GM12878 (cell line): ENCODE results near the gene TRPM5. TPM values are rescaled to one million over a fixed set of nuclear protein-coding genes. Genes with fewer than 3 reads are reported as not detected.

ENCODE experiments used
- ATAC-seq: fragments of 200-7000 bp; cut with Tn5 transposase; 3 replicates; pipeline ENCODE4 v1.9.1; 2020; ENCODE audit warnings: mild to moderate bottlenecking, moderate library complexity
- BruUV-seq: library from RNA; stranded (reverse); fragments of 400-500 nt; replicated peaks from 2 replicates; lab custom pipeline; 2021; lab: Mats Ljungman, UMichigan
- CTCF ChIA-PET: fragments of 300-600 bp; sonication (Branson Sonifier 250); formaldehyde crosslinking; extraction: SDS; loops from one replicate; lab custom pipeline; 2021; ENCODE audit warnings: inconsistent platforms; lab: Yijun Ruan, JAX
- POLR2A ChIA-PET: fragments of 350-600 bp; formaldehyde crosslinking; extraction: SDS; loops from one replicate; lab custom pipeline; 2021; ENCODE audit warnings: inconsistent platforms; lab: Charles Lee
- RAD21 ChIA-PET: fragments of 300-600 bp; sonication (Branson Sonifier 250); formaldehyde crosslinking; loops from one replicate; lab custom pipeline; 2023; ENCODE audit warnings: antibody characterized with exemption; ENCODE audit not compliant: unreplicated experiment; lab: Charles Lee
- SMC1A ChIA-PET: fragments of 300-600 bp; sonication (Branson Sonifier 250); formaldehyde crosslinking; loops from one replicate; lab custom pipeline; 2023; ENCODE audit not compliant: unreplicated experiment, uncharacterized antibody; lab: Charles Lee
- DNase-seq: peaks from one replicate; pipeline ENCODE4 v3.0.0-alpha.2; 2011; ENCODE audit warnings: low read depth, low spot score
- FAIRE-seq: peaks from 3 replicates; lab custom pipeline; 2011; peaks lifted over from hg19 to GRCh38; lab: Jason Lieb, UNC
- H2AFZ ChIP-seq: 2 replicates; pipeline ENCODE4 v1.6.0; 2011; ENCODE audit warnings: low read depth, low read length, control low read depth; ENCODE audit not compliant: control insufficient read depth
- H3K27ac ChIP-seq: 2 replicates; pipeline ENCODE4 v1.5.1; 2011; ENCODE audit warnings: control low read depth; ENCODE audit not compliant: control insufficient read depth, insufficient read depth
- H3K27me3 ChIP-seq, 2 experiments: replicated peaks in 1 of 2; 2 replicates each; pipeline versions ENCODE4 v1.6.0 to v1.6.1; 2011; ENCODE audit warnings: low read length in 1 of 2; ENCODE audit not compliant: control insufficient read depth in 2 of 2, insufficient read depth in 2 of 2
- H3K36me3 ChIP-seq, 2 experiments: 2 replicates each; pipeline ENCODE4 v1.5.1; 2011; ENCODE audit warnings: low read length in 1 of 2; ENCODE audit not compliant: control insufficient read depth in 2 of 2, insufficient read depth in 2 of 2
- H3K4me1 ChIP-seq: 2 replicates; pipeline ENCODE4 v1.6.1; 2011; ENCODE audit warnings: mild to moderate bottlenecking, low read length, moderate library complexity, mixed read lengths; ENCODE audit not compliant: control insufficient read depth, insufficient read depth
- H3K4me2 ChIP-seq: 2 replicates; pipeline ENCODE4 v1.6.0; 2011; ENCODE audit warnings: control low read depth; ENCODE audit not compliant: control insufficient read depth, insufficient read depth
- H3K4me3 ChIP-seq: fragments of 200-600 bp; sonication (generic); 2 replicates; pipeline ENCODE4 v1.5.1; 2016
- H3K79me2 ChIP-seq: 2 replicates; pipeline ENCODE4 v1.6.0; 2011; ENCODE audit warnings: low read length; ENCODE audit not compliant: control insufficient read depth, insufficient read depth
- H3K9ac ChIP-seq: 2 replicates; pipeline ENCODE4 v1.8.0; 2011; ENCODE audit warnings: low read length, control low read depth, mixed read lengths; ENCODE audit not compliant: control insufficient read depth, insufficient read depth
- H3K9me3 ChIP-seq: replicated peaks from 3 replicates; pipeline ENCODE4 v1.5.1; 2011; ENCODE audit warnings: mild to moderate bottlenecking, low read length; ENCODE audit not compliant: control insufficient read depth, insufficient read depth
- H4K20me1 ChIP-seq: 2 replicates; pipeline ENCODE4 v1.6.0; 2011; ENCODE audit not compliant: control insufficient read depth, insufficient read depth
- BCL11A ChIP-seq: IDR thresholded peaks from 2 replicates; pipeline ENCODE4 v1.6.1; 2011; ENCODE audit warnings: low read depth, low read length
- BCL3 ChIP-seq: IDR thresholded peaks from 2 replicates; pipeline ENCODE4 v1.6.1; 2011; ENCODE audit warnings: borderline replicate concordance, low read depth, mild to moderate bottlenecking, moderate library complexity, low read length; ENCODE audit not compliant: insufficient read depth, poor library complexity, severe bottlenecking
- FOXK2 ChIP-seq: fragments of 450-650 bp; IDR thresholded peaks from 2 replicates; pipeline ENCODE4 v1.6.1; 2017; ENCODE audit warnings: mild to moderate bottlenecking, moderate library complexity
- HDAC2 ChIP-seq: fragments of 200-600 bp; sonication (generic); IDR thresholded peaks from 2 replicates; pipeline ENCODE4 v1.6.1; 2017
- NFXL1 ChIP-seq: fragments of 450-650 bp; IDR thresholded peaks from 2 replicates; pipeline ENCODE4 v1.6.1; 2017; ENCODE audit warnings: antibody characterized with exemption, mild to moderate bottlenecking, borderline replicate concordance
- SMAD5 ChIP-seq: IDR thresholded peaks from 2 replicates; pipeline ENCODE4 v1.6.1; 2016; ENCODE audit warnings: antibody characterized with exemption, low read depth
- SP1 ChIP-seq: IDR thresholded peaks from one replicate; pipeline ENCODE4 v1.6.1; 2011; ENCODE audit warnings: low read depth, low read length
- TBL1XR1 ChIP-seq: IDR thresholded peaks from 2 replicates; pipeline ENCODE4 v1.6.1; 2012; ENCODE audit warnings: low read depth, low read length, improper control_type of control experiment
- TCF3 ChIP-seq: IDR thresholded peaks from 2 replicates; pipeline ENCODE4 v1.6.1; 2012; ENCODE audit warnings: low read depth, mild to moderate bottlenecking, low read length, borderline replicate concordance; ENCODE audit not compliant: insufficient read depth
- ZNF217 ChIP-seq: fragments of 450-650 bp; IDR thresholded peaks from 2 replicates; pipeline ENCODE4 v1.6.1; 2017; ENCODE audit warnings: antibody characterized with exemption, mild to moderate bottlenecking
- ZNF274 ChIP-seq: IDR thresholded peaks from one replicate; pipeline ENCODE4 v1.8.0; 2011; ENCODE audit not compliant: insufficient read length, insufficient read depth
- ZNF622 ChIP-seq: fragments of 450-650 bp; IDR thresholded peaks from 2 replicates; pipeline ENCODE4 v1.6.1; 2017; ENCODE audit warnings: mild to moderate bottlenecking, inconsistent platforms
- WGBS: methylation state at CpG from one replicate; pipeline ENCODE4 v1.1.6; 2016; ENCODE audit warnings: low lambda C conversion rate; ENCODE audit not compliant: insufficient replicate concordance, insufficient coverage; ENCODE audit errors: missing lambda C conversion rate; 5-methylcytosine and 5-hydroxymethylcytosine counted together
- in situ Hi-C: fragments of 300-500 bp; cut with MboI; formaldehyde crosslinking; loops from 9 replicates; pipeline ENCODE4 v1.14.3; 2018; ENCODE audit warnings: mixed read lengths
- intact Hi-C: fragments of 100-400 bp; cut with micrococcal nuclease; formaldehyde crosslinking; loops from one replicate; pipeline ENCODE4 v1.14.2; 2022; ENCODE audit not compliant: unreplicated experiment
- polyA plus RNA-seq, 11 experiments: library from polyadenylated mRNA; depleted of rRNA in 4 of 11; unstranded in 6 of 11; stranded (reverse) in 5 of 11; fragments of >200 nt; fragmentation: Nextera tagmentation in 4 of 11; fragmentation: Illumina TruSeq in 1 of 11; extraction: Ambion mirVana in 4 of 11; extraction: Trizol in 1 of 11; gene quantifications; 1 replicate in 1 of 11; 2 replicates in 10 of 11; pipeline versions ENCODE4 v1.2.1 to v1.2.3, GENCODE V29; 2011 to 2016; ENCODE audit warnings: inconsistent platforms in 2 of 11, missing spikeins in 2 of 11, low read depth in 1 of 11
- total RNA-seq, 4 experiments: library from RNA; depleted of rRNA in 3 of 4; stranded (reverse); fragments of >200 nt in 3 of 4; fragmentation: Illumina TruSeq in 1 of 4; extraction: Trizol in 1 of 4; gene quantifications; 2 replicates each; pipeline versions ENCODE4 v1.2.1 to v1.2.3, GENCODE V29; 2013 to 2021
- TF ChIP-seq, protein P1 (sequence below): fragments of 450-650 bp; IDR thresholded peaks from 2 replicates; pipeline ENCODE4 v1.6.1; 2017; ENCODE audit warnings: mild to moderate bottlenecking, low read depth, inconsistent platforms; ENCODE audit not compliant: poor library complexity, severe bottlenecking
- TF ChIP-seq, protein P2 (sequence below): fragments of 450-650 bp; IDR thresholded peaks from 2 replicates; pipeline ENCODE4 v1.6.1; 2017; ENCODE audit warnings: antibody characterized with exemption, mild to moderate bottlenecking, moderate library complexity
- TF ChIP-seq, protein P3 (sequence below), 3 experiments: IDR thresholded peaks in 2 of 3; conservative IDR thresholded peaks in 1 of 3; 2 replicates each; pipeline ENCODE4 v1.5.1; 2011; ENCODE audit warnings: low read depth in 3 of 3, low read length in 3 of 3, mild to moderate bottlenecking in 3 of 3, control low read depth in 2 of 3, moderate library complexity in 2 of 3, inconsistent platforms in 1 of 3, mixed read lengths in 1 of 3; ENCODE audit not compliant: control insufficient read depth in 2 of 3, insufficient read depth in 1 of 3; ENCODE audit errors: extremely low read depth in 1 of 3

Gene TRPM5
- total and polyA plus RNA-seq, 10 of the 15 experiments (the other 5 are each of a cell fraction or from before 2014, with no cell fraction given) = not detected

DNA sequence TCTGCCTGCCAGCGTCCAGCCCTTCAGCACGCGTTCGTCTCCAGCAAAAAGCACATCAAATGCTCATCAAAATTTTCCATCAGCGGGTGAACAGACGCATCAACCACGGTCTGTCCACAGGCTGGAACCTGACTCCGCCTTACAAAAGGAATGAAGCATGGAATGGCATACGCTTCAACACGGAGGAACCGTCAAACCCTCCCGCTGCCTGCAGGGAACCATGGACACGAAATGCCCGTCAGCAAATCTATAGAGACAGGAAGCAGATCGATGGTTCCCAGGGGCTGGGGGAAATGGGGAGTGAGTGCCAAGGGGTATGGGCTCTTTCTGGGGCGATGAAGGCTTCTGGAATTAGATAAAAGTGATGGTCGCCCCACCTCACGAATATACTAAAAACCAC is 27.5 kb downstream of the TRPM5 start (continued):
- TF ChIP-seq ZNF622 (no peak), NFXL1 (no peak), SMAD5 (no peak), FOXK2 (no peak), ZNF217 (no peak), TBL1XR1 (no peak), BCL3 (no peak)
- TF ChIP-seq, protein P1, sequence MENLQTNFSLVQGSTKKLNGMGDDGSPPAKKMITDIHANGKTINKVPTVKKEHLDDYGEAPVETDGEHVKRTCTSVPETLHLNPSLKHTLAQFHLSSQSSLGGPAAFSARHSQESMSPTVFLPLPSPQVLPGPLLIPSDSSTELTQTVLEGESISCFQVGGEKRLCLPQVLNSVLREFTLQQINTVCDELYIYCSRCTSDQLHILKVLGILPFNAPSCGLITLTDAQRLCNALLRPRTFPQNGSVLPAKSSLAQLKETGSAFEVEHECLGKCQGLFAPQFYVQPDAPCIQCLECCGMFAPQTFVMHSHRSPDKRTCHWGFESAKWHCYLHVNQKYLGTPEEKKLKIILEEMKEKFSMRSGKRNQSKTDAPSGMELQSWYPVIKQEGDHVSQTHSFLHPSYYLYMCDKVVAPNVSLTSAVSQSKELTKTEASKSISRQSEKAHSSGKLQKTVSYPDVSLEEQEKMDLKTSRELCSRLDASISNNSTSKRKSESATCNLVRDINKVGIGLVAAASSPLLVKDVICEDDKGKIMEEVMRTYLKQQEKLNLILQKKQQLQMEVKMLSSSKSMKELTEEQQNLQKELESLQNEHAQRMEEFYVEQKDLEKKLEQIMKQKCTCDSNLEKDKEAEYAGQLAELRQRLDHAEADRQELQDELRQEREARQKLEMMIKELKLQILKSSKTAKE = no peak

GRCh38 chr11:2415601-2416380 is 28.5 kb downstream of the TRPM5 start:
- no peak for FAIRE-seq
- Histone ChIP-seq H3K9me3 (no peaks in the 10 kb centered on the region), H3K36me3 (no peaks in the 10 kb centered on the region), H3K4me3 (no peak overlapping the region), H3K9ac (no peak overlapping the region), H2AFZ (no peak overlapping the region), H3K27me3 (no peaks in the 10 kb centered on the region), H3K79me2 (no peaks in the 10 kb centered on the region), H3K4me1 (no peaks in the 10 kb centered on the region), H4K20me1 (no peaks in the 10 kb centered on the region), H3K27ac (no peak overlapping the region), H3K4me2 (no peak overlapping the region)
- intact Hi-C loops (no loop called here), in situ Hi-C loops (loop anchor here (5.0 kb wide), 2 partner anchors 103 to 213 kb away; no protein-coding TSS in a partner anchor)
- RAD21 ChIA-PET = no interaction called here
- 53% methylated on average over 34 of the region's 34 CpGs for WGBS
- no peak for ATAC-seq
- no TSS peak for BruUV-seq
- DNase-seq = no peak
- SMC1A ChIA-PET = interaction anchor here (1.0 kb wide), 1 partner anchor 111 kb away, joined by 3 read pairs; no protein-coding TSS in a partner anchor
- POLR2A ChIA-PET = no interaction called here
- CTCF ChIA-PET = interaction anchor here (9.5 kb wide), 1 partner anchor 113 kb away, joined by 271 read pairs; the partner anchor contains the start of genes C11orf21 and TSPAN32
- TF ChIP-seq, protein P2, sequence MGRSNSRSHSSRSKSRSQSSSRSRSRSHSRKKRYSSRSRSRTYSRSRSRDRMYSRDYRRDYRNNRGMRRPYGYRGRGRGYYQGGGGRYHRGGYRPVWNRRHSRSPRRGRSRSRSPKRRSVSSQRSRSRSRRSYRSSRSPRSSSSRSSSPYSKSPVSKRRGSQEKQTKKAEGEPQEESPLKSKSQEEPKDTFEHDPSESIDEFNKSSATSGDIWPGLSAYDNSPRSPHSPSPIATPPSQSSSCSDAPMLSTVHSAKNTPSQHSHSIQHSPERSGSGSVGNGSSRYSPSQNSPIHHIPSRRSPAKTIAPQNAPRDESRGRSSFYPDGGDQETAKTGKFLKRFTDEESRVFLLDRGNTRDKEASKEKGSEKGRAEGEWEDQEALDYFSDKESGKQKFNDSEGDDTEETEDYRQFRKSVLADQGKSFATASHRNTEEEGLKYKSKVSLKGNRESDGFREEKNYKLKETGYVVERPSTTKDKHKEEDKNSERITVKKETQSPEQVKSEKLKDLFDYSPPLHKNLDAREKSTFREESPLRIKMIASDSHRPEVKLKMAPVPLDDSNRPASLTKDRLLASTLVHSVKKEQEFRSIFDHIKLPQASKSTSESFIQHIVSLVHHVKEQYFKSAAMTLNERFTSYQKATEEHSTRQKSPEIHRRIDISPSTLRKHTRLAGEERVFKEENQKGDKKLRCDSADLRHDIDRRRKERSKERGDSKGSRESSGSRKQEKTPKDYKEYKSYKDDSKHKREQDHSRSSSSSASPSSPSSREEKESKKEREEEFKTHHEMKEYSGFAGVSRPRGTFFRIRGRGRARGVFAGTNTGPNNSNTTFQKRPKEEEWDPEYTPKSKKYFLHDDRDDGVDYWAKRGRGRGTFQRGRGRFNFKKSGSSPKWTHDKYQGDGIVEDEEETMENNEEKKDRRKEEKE = no peak
- TF ChIP-seq, protein P3, sequence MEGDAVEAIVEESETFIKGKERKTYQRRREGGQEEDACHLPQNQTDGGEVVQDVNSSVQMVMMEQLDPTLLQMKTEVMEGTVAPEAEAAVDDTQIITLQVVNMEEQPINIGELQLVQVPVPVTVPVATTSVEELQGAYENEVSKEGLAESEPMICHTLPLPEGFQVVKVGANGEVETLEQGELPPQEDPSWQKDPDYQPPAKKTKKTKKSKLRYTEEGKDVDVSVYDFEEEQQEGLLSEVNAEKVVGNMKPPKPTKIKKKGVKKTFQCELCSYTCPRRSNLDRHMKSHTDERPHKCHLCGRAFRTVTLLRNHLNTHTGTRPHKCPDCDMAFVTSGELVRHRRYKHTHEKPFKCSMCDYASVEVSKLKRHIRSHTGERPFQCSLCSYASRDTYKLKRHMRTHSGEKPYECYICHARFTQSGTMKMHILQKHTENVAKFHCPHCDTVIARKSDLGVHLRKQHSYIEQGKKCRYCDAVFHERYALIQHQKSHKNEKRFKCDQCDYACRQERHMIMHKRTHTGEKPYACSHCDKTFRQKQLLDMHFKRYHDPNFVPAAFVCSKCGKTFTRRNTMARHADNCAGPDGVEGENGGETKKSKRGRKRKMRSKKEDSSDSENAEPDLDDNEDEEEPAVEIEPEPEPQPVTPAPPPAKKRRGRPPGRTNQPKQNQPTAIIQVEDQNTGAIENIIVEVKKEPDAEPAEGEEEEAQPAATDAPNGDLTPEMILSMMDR (IDR thresholded peaks at IDR 0.05 in 2 of 3, conservative IDR thresholded peaks at IDR 0.05 in 1 of 3; ENCODE audit: control insufficient read depth in 2 of 3, extremely low read depth in 1 of 3, insufficient read depth in 1 of 3, low read depth in 3 of 3, low read length in 3 of 3) = peak in 2 of 3 experiments; percentile 7 to 20; a peak in 1 of 6 replicates
- TF ChIP-seq BCL11A (no peak), ZNF274 (no peak), TCF3 (no peak), HDAC2 (no peak), SP1 (no peak)
